Left lung (tissue), 10 donors: Measurements from ENCODE around the gene IMPA2. TPM values are rescaled to one million over a fixed set of nuclear protein-coding genes. Genes with fewer than 3 reads are reported as not detected.
"Not testable (repeated sequence)": the region's sequence is repeated elsewhere in the genome, so short reads cannot be mapped to it uniquely, and the experiment has no call there.

ENCODE experiments used
- ATAC-seq: fragments of 200-7000 bp; cut with Tn5 transposase; one replicate; pipeline ENCODE4 v1.9.1; 2020; ENCODE audit warnings: moderate library complexity
- DNase-seq, 4 donors: peaks; one replicate each; pipeline ENCODE4 v3.0.0-alpha.2; 2013 to 2020
- H3K27ac ChIP-seq, 2 donors: fragments of 200-600 bp; sonication (generic) in 1 of 2; one replicate each; pipeline versions ENCODE4 v1.5.0 to v1.8.0; 2020 to 2021
- H3K27me3 ChIP-seq, 2 donors: fragments of 200-600 bp; sonication (generic) in 1 of 2; one replicate each; pipeline versions ENCODE4 v1.5.0 to v1.8.0; 2020 to 2021
- H3K36me3 ChIP-seq, 2 donors: fragments of 200-600 bp; sonication (generic) in 1 of 2; one replicate each; pipeline versions ENCODE4 v1.5.0 to v1.8.0; 2020 to 2021
- H3K4me1 ChIP-seq, 2 donors: fragments of 200-600 bp; one replicate each; pipeline ENCODE4 v1.8.0; 2021
- H3K4me3 ChIP-seq, 2 donors: fragments of 200-600 bp; sonication (generic) in 1 of 2; one replicate each; pipeline versions ENCODE4 v1.5.0 to v1.8.0; 2020 to 2021; ENCODE audit warnings: mild to moderate bottlenecking in 1 of 2
- H3K9me3 ChIP-seq, 2 donors: fragments of 200-600 bp; sonication (generic) in 1 of 2; one replicate each; pipeline versions ENCODE4 v1.5.0 to v1.8.0; 2020 to 2021
- CTCF ChIP-seq, 2 donors: fragments of 200-600 bp; sonication (generic) in 1 of 2; IDR thresholded peaks; one replicate each; pipeline versions ENCODE4 v1.5.0 to v1.8.0; 2021; ENCODE audit warnings: antibody characterized with exemption in 2 of 2
- intact Hi-C, 2 donors: fragments of 100-400 bp; cut with DNase I; formaldehyde crosslinking; loops; one replicate each; pipeline versions ENCODE4 v1.11.2 to v1.14.2; 2022
- polyA plus RNA-seq, 6 donors: library from polyadenylated mRNA; unstranded; fragments of 120-200 nt; gene quantifications; one replicate each; pipeline ENCODE4 v1.2.1, GENCODE V29; 2013; ENCODE audit not compliant: insufficient read length in 6 of 6
- total RNA-seq, 2 donors: library from RNA; stranded (reverse); fragmentation: NEBNext Ultra II Directional; extraction: Animal tissue kit (Norgen Biotek cat#: 25700); gene quantifications; one replicate each; pipeline ENCODE4 v1.2.1, GENCODE V29; 2021
- donor health status: DM: no; HTN: yes; CAD: no.
- donor health status: DM: no; HTN: no; CAD: no.

The IMPA2 gene
- total and polyA plus RNA-seq, 8 donors: 62.2 to 93.4 (median 82.2) TPM

- TF ChIP-seq CTCF (IDR thresholded peaks at IDR 0.05): no peak
- H3K27ac ChIP-seq: no peak overlapping the region
- intact Hi-C loops: loop anchor here in 1 of 2 donors (5.0 to 10.0 kb wide), 2 partner anchors 98 to 301 kb away; no protein-coding TSS in a partner anchor
- DNase-seq (peak in 1 of 4 donors; percentile 8), ATAC-seq (no peak)
- peaks cover 3 to 13% of the 10 kb centered on the region in 2 donors for H3K4me1 ChIP-seq
- H3K9me3 ChIP-seq: no peaks in the 10 kb centered on the region
- peaks cover 0 to 14% of the 10 kb centered on the region in 2 donors for H3K27me3 ChIP-seq
- H3K4me3 ChIP-seq: no peak overlapping the region
- H3K36me3 ChIP-seq: peaks cover 0 to 34% of the 10 kb centered on the region in 2 donors
Measured at GRCh38 chr18:12035481-12035880, 54.2 kb downstream of the IMPA2 start.

GRCh38 chr18:12036201-12036751 is 55.0 kb downstream of the IMPA2 start:
- no peak for TF ChIP-seq CTCF (IDR thresholded peaks at IDR 0.05)
- no peaks in the 10 kb centered on the region for H3K9me3 ChIP-seq
- ATAC-seq: no peak
- peaks cover 3 to 13% of the 10 kb centered on the region in 2 donors for H3K4me1 ChIP-seq
- no peak overlapping the region for H3K27ac ChIP-seq
- peaks cover 0 to 14% of the 10 kb centered on the region in 2 donors for H3K27me3 ChIP-seq
- peaks cover 0 to 26% of the 10 kb centered on the region in 2 donors for H3K36me3 ChIP-seq
- DNase-seq: peak in 1 of 4 donors; percentile 4
- no peak overlapping the region for H3K4me3 ChIP-seq
- intact Hi-C loops: loop anchor here in 1 of 2 donors (5.0 to 10.0 kb wide), 2 partner anchors 99 to 301 kb away; no protein-coding TSS in a partner anchor

- peaks cover 0 to 14% of the 10 kb centered on the region in 2 donors for H3K27me3 ChIP-seq
- peak; percentile 7 for ATAC-seq
- peaks cover 3 to 13% of the 10 kb centered on the region in 2 donors for H3K4me1 ChIP-seq
- no peak overlapping the region for H3K27ac ChIP-seq
- peaks cover 0 to 7% of the 10 kb centered on the region in 2 donors for H3K36me3 ChIP-seq
- DNase-seq: peak in 2 of 4 donors; percentile 20 to 79
- no peaks in the 10 kb centered on the region for H3K9me3 ChIP-seq
- H3K4me3 ChIP-seq: peak overlapping the region; percentile 35 to 45
- intact Hi-C loops: loop anchor here in 1 of 2 donors (5.0 to 10.0 kb wide), 2 partner anchors 101 to 303 kb away; no protein-coding TSS in a partner anchor
- no peak for TF ChIP-seq CTCF (IDR thresholded peaks at IDR 0.05)
Measured at GRCh38 chr18:12038082-12038638, 56.9 kb downstream of the IMPA2 start.

GRCh38 chr18:12038639-12039539 is 57.6 kb downstream of the IMPA2 start:
- peaks cover 0 to 14% of the 10 kb centered on the region in 2 donors for H3K27me3 ChIP-seq
- H3K36me3 ChIP-seq: no peaks in the 10 kb centered on the region
- ATAC-seq: peak; percentile 99
- TF ChIP-seq CTCF (IDR thresholded peaks at IDR 0.05): peak; percentile 98 to 100
- no peak overlapping the region for H3K27ac ChIP-seq
- no peaks in the 10 kb centered on the region for H3K9me3 ChIP-seq
- peak; percentile 82 to 96 (median 84) for DNase-seq
- H3K4me3 ChIP-seq: peak overlapping the region; percentile 35 to 45
- H3K4me1 ChIP-seq: peaks cover 3 to 13% of the 10 kb centered on the region in 2 donors
- intact Hi-C loops: loop anchor here in 1 of 2 donors (5.0 to 10.0 kb wide), 2 partner anchors 102 to 304 kb away; no protein-coding TSS in a partner anchor

GRCh38 chr18:12039540-12039930 is 58.2 kb downstream of the IMPA2 start:
- intact Hi-C loops: loop anchor here in 1 of 2 donors (5.0 to 10.0 kb wide), 2 partner anchors 102 to 305 kb away; no protein-coding TSS in a partner anchor
- H3K9me3 ChIP-seq, H3K36me3 ChIP-seq, DNase-seq, H3K27ac ChIP-seq, H3K4me3 ChIP-seq: not testable (repeated sequence)
- peaks cover 0 to 14% of the 10 kb centered on the region in 2 donors for H3K27me3 ChIP-seq
- peak; percentile 36 for ATAC-seq
- H3K4me1 ChIP-seq: peaks cover 3 to 13% of the 10 kb centered on the region in 2 donors
